HG02571 (cell line): Measurements from ENCODE around the gene LARP4B.

Source experiments
- ATAC-seq: cut with Tn5 transposase; IDR thresholded peaks from one replicate; pipeline ENCODE4 v1.9.1; 2021; ENCODE audit warnings: mild to moderate bottlenecking, moderate library complexity; ENCODE audit not compliant: unreplicated experiment

The LARP4B gene

GRCh38 chr10:931326-932318 lies at the start of gene LARP4B:
LARP4B (minus strand) TSS chr10:931705; CDS start chr10:885721, 45,984 bp downstream.
- ATAC-seq: peak; percentile 87

- no peak for ATAC-seq
Measured at GRCh38 chr10:980468-981093, 49.1 kb upstream of the LARP4B start.

GRCh38 chr10:978826-979421 lies 47.4 kb upstream of the LARP4B start:
- no peak for ATAC-seq

GRCh38 chr10:976316-976715 lies 44.8 kb upstream of the LARP4B start:
- ATAC-seq: no peak

GRCh38 chr10:974785-975074 lies 43.2 kb upstream of the LARP4B start:
- ATAC-seq: no peak

- ATAC-seq: no peak
Measured at GRCh38 chr10:974038-974784, 42.7 kb upstream of the LARP4B start.

- no peak for ATAC-seq
Measured at GRCh38 chr10:972763-973162, 41.3 kb upstream of the LARP4B start.

GRCh38 chr10:971613-972012 lies 40.1 kb upstream of the LARP4B start:
- no peak for ATAC-seq

GRCh38 chr10:971150-971542 lies 39.6 kb upstream of the LARP4B start:
- no peak for ATAC-seq

GRCh38 chr10:970311-971149 lies 39.0 kb upstream of the LARP4B start:
- no peak for ATAC-seq

GRCh38 chr10:969473-970150 lies 38.1 kb upstream of the LARP4B start:
- ATAC-seq: no peak

- no peak for ATAC-seq
Measured at GRCh38 chr10:968546-969199, 37.2 kb upstream of the LARP4B start.

GRCh38 chr10:966466-967235 lies 35.1 kb upstream of the LARP4B start:
- no peak for ATAC-seq

GRCh38 chr10:964988-965417 lies 33.5 kb upstream of the LARP4B start:
- ATAC-seq: no peak

GRCh38 chr10:964321-964987 lies 32.9 kb upstream of the LARP4B start:
- ATAC-seq: no peak

GRCh38 chr10:963655-964054 lies 32.1 kb upstream of the LARP4B start:
- no peak for ATAC-seq

GRCh38 chr10:963186-963585 lies 31.7 kb upstream of the LARP4B start:
- no peak for ATAC-seq

GRCh38 chr10:962342-962741 lies 30.8 kb upstream of the LARP4B start:
- ATAC-seq: no peak
